Epidermal melanocyte (primary cell): ENCODE data around the gene IL4I1.

ENCODE experiments used
- DNase-seq: peaks from one replicate; pipeline ENCODE4 v3.0.0; 2011; ENCODE audit warnings: low spot score; ENCODE audit not compliant: insufficient read length

Gene IL4I1

DNA sequence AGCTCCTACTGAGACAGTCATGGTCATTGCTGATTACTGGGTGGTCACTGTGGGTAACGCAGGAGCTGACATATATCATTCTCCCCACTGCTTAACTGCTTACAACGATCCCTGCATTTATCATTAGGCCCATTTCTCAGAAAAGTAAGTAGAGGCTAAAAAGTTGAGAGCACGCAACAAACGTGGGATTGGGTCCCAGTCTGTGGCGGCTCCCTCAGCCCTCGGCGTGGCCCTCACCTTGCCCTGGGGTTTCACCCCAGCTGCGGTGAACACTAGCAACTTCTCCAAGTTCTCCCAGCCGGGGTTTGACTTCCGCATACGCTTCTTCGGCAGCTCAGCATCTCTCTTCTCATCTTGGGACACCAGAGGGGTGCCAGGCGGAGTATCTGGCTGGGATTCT, 31.8 kb downstream of the IL4I1 start:
- no peak for DNase-seq

DNA sequence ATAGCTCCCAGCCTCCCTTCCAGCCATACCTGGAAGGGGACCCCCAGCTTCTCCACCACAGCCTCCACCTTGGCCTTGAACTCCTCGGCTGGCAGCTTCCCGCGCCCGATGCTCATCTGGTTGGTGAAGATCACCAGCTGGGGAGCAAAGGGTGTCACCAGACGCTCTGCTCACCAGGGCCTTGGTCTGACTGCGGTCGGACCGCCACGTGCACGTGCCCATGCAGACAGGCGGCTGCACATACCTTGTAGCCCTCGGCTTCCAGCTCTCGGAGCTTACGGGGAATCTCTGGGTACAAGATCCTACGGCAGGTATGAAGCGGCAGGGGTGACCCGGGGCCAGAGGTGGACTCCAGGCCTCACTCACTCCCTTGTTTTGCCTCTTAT, 32.8 kb downstream of the IL4I1 start:
- no peak for DNase-seq

DNA sequence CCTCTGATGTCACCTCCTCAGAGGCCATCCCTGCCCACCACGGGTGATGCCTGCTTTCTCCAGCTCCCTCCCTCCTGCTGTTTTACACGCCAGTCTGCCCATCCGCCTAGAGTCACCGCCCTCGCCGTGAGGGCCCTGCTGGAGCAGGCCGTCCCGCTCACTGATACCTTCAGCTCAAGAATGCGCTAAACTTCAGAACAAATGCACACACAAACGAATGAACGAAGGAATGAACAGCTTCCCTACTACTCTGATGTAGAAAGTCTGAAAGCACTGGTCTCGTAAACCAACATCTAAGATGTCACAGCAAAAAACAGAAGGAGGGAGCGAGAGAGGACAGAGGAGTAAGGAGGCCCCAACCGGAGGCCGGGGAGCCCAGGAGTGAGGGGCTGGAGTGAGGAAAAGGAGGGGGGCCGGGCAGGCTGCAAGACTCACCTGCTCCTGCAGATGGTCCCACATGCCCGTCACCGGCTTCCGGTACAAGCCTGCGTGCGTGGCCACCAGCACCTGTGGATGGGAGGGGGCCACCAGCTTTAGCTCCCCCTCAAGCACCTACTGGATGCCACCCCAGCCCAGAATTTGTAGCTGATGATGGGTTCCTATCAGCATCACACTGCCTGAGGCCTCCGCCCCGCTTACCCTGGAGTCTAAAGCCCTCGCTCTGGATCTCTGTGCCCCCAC, 33.3 kb downstream of the IL4I1 start:
- DNase-seq, result no peak

DNA sequence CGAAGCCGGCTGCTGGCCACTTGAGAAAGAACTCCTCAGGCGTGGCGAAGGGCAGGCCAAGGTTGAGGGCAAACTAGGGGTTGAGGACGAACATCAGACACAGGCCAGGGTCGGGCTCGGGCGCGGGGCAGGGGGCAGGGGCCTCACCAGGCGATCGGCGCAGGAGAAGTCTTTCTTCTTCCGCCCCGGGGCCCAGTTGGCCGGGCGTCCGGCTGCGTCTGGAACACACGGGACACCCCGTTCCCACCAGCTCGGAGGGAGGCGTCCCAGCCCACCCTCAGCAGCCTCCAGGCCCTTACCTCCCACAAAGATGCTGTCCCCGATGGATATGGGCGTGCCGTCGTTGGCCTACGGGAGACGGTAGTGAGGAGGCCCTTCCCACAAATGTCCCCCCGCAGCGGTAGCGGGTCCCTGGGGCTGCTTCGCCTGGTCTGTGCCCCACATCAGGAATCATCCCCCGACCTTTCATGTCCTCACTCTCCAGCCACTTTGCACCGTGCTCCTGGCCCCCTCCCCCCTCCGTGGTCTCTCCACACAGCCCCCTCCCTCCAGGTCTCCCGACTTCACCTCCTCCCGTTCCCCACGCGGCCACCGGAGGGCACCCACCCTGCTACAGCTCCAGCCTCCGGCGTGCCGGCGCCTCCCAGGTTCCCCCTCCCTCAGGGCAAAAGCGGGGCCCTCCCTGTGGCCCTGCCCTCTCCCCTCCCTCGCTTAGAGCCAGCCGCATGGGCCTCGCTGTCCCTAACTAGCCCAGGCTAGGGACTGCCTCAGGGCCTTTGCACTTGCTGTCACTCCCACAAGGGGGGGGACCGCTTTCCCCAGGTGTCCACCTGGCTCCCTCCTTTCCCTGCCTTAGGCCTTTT, 34.1 kb downstream of the IL4I1 start:
- DNase-seq, result no peak

DNA sequence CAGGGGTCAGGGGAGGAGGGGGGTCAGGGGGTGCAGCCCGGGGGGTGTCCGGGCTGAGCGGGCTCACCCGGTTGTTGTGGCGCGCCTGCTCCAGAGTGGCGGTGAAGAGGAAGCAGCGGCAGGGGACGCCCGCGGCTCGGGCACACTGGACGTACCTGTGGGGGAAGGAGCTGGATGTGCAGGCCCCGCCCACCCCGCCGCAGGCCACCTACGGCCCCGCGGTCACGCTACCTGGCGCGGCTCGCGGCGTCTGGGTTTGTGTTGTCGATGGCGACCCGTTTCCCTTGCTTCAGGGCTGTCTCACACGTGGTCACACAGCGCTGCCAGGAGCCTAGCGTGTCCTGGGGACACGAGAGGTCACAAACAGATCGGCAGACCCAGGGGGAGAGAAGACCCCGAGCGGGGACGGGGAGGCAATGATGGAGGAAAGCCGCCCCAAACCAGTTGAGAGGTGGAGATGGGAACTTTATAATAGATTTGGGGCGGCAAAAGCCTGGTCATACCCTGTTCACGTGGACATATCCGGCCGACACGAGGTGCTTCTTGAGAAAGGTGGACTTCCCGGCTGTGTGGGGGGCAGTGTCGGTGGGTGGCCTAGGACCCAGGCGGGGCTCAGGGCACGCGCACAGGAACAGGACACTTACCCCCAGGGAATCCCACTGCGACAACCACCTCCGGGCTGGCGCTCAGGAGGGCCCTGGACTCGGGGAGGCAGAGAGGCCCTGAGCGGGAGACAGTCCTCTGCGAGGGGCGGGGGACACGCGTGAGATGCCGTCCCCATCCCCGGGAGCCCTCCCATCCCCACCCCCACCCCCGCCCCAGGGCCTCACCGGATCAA, 34.9 kb downstream of the IL4I1 start:
- no peak for DNase-seq

DNA sequence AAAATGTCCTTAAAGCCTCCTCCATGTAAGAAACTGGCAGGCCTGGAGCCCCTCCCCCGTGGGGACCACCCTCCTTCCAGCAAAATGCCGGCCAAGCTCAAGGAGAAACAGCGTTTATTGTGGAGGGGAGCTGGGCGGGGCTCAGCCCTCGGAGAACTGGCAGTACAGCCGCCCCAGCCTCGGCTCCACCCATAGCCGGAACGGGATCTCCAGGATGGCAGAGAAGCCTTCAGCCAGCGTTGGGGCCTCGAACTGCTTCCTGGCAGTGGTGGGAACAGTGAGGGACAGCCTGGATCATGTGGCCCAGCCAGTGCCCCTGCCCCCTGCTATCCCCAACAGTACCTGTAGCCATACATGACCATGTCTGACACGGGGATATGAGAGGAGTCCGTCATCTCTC, 35.6 kb downstream of the IL4I1 start:
- DNase-seq, result no peak

DNA sequence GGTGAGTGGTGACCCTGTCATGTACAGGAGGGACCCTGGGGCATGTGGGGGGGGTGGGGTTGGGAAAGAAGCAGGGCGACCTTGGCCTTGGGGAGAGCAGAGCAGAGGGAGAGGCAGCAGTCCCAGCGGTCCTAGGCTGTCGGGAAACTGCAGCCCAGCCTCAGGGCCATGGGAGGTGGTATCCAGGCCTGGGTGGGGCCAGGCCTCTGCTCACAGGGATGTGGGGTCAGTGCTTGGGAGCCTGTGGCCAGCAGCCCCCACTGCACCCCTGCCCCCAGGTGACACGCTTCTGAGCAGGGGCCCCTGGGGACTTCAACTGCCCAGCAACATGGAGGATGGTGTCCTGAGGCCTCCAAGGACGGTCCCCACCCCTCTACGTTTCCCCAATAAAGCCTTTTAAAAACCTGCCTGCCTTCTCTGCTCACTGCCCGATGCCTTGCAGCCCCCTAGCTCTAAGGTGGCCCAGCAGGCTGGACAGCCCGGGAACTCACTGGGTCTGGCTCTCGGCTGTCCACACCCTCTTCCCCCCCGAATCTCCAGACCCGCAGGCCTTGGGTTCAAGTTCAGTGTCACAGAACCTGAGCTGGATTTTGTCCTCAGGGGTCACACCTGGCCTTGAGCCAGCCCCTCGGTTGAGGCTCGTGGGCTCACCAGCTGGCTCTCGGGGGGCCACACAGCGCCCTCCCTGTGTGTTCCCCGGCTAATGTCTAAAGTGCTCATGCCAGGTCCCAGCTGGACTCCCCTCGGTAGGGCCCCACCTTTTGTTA, 36.2 kb downstream of the IL4I1 start:
- no peak for DNase-seq

DNA sequence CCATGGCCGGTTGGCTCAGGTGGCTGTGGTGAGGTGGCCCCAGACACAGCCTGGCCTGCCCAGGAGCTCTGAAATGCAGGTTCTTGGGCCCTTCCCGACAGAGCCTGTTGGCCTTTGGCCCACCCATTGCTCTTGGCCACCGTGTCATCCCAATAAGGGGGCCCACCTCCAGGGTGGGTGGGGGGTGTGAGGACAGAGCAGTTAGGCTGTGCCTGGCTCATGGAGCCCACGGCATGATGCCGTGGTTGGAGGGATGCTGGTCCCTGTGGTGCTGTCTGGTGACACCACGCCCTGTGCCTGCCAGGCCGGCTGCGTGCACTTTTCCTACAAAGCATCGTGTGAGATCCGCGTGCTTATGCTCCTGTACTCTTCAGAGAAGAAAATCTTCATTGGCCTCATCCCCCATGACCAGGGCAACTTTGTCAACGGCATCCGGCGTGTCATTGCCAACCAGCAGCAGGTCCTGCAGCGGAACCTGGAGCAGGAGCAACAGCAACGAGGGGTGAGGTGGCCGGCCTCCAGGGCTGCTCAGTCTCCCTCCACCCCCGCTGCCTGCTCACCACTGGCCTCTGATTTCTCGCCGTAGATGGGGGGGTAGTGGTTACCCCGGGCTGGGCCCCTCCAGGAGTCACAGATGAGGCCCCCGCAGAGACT, 36.9 kb downstream of the IL4I1 start:
- DNase-seq, result no peak

DNA sequence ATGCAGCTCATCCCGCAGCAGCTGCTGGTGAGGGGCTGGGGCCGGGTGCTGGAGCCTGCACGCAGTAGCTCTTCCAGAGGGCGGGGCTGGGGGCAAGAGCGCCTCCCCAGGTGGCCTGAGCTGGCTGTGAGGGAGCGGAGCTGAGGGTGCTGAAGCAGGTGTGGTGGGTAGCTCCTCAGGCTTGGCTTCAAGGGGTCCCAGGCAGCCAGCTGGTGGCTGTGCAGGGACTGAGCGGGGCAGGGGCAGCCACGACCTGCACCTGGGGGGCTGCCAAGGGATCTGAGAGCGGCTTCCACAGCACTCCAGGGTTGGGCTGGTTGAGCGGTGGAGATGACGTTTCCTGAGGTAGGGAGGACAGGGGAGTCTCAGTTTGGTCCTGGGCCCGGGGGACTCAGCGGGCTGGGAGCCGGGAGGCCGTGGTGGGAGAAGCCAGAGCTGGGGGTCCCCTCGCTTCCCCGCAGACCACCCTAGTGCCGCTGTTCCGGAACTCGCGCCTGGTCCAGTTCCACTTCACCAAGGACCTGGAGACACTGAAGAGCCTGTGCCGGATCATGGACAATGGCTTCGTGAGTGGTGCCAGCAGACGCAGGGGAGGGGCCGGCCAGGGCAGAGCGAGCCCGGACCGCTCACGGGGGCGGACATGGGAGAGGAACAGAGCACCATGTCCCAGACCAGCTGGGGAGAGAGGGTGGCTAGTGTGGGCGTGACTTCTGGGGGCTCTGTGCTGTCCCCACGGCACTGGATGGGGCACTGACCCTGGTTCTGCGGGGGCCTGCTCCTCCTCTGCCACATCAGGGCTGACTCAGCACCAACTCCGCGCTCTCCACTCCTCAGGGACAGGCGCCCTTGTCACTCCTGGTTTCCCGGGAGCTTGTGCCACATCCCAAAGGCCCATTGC, 38.4 kb downstream of the IL4I1 start:
- no peak for DNase-seq

DNA sequence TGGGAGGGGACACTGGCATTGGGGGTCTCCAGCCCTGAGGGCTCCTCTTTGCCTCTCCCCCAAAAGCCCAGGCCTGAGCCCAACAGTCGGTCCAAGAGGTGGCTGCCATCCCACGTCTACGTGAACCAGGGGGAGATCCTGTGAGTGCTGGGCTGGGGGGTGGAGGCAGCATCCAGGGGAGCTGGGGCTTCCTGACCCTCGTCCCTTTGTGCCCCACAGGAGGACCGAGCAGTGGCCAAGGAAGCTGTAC, 38.9 kb downstream of the IL4I1 start:
- DNase-seq, result no peak

DNA sequence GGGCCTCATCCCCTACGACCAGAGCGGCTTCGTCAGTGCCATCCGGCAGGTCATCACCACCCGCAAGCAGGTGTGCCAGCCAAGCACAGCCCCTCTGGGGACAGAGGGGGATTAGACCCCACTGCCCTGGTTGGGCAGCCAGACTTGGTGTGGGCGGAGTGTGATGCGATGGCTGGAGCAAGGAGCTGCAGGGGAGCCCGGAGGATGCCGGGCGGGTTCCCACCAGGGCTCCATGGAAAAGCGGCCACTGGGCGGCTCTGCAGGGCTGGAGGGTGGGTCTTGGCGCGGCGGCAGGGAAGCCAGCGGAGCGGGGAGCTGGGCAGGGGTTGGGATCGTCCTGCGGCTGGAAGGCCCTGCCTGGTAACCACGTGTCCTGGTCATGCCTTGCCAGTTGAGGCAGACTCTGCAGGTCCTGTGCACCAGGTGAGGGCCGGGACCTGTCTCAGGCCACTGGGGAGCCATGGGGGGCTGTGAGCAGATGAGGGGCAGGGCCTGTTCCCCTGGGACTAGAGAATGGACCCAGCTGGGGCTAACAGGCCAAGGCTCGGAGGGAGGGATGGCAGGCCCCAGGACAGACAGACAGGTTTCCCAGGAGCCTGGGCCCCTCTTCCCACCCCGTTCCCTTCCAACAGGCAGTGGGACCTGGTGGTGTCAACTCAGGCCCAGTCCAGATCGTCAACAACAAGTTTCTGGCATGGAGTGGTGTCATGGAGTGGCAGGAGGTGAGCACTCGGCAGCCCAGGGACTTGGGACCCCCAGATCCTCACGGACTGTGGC, 39.4 kb downstream of the IL4I1 start:
- no peak for DNase-seq

DNA sequence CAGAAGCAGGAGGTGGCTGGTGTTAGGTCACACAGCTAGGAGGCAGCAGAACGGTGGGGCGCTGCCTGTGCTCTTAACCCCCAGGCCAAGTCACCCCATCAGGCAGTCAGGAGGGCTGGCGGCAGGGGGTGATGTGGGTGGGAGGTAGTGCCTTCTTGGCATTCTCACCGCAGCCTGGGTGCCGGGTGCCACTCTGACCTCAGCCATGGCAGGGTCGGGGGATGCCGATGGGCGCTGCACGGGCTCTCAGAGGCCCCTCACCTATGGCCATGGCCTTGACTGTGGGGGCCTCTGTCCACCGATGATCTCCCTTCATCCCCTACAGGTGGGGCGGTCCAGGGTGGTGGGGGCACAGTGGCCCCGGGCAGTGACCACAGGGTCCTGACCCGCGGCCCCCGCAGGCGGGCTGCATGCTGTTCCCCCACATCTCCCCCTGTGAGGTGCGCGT, 40.1 kb downstream of the IL4I1 start:
- DNase-seq, result no peak

DNA sequence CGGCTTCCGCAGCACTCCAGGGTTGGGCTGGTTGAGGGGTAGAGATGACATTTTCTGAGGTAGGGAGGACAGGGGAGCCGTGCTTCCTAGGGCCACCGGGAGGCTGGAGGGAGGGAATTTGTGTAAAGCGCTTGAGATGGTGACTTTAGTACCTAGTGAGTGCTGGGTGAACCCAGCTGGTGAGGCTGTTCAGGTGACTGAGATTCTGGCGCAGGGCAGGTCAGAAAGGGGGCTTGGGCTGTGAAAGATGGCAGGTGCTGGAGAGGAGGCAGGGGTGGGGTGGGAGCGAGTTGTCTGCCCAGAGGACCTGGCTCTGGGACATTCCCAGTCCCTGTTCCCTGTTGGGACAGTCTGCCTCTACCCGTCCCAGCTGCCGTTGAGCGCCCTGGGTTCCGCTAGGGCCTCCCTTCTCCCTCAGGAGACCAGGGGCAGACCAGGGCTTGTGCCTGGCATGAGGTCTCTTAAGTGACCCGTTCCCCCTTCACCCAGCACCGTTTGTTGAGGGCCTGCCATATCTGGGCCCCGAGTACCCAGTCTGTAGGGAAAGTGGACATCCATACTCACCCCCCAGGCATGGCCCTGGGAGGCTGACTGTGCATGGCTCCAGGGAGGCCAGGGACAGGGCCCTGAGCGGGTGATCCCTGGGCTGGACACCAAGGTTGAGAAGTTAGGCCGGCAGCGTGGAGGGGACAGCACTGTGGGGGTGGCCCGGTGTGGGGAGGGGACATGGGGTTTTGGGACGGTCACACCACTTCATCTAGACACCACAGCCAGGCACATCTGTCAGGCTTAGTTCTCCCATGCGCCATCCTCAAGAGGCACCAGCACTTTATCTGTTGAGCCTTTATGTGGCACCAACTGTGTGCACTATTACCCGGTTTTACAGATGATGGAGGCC, 40.8 kb downstream of the IL4I1 start:
- DNase-seq, result no peak

DNA sequence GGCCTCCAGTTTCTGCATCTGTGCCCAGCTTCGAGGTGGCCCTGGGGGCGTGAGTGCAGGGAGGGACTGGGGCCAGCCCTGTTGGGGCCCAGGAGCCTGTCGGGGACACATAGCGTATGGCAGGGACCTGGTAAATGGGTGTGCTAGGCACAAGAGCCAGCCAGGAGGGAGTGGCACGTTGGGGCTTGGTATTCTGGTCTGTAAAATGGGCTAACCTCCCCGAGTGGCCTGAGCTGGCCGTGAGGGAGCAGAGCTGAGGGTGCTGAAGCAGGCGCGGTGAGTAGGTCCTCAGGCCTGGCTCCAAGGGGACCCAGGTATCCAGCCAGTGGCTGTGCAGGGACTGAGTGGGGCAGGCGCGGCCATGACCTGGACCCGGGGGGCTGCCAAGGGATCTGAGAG, 41.4 kb downstream of the IL4I1 start:
- DNase-seq, result no peak

DNA sequence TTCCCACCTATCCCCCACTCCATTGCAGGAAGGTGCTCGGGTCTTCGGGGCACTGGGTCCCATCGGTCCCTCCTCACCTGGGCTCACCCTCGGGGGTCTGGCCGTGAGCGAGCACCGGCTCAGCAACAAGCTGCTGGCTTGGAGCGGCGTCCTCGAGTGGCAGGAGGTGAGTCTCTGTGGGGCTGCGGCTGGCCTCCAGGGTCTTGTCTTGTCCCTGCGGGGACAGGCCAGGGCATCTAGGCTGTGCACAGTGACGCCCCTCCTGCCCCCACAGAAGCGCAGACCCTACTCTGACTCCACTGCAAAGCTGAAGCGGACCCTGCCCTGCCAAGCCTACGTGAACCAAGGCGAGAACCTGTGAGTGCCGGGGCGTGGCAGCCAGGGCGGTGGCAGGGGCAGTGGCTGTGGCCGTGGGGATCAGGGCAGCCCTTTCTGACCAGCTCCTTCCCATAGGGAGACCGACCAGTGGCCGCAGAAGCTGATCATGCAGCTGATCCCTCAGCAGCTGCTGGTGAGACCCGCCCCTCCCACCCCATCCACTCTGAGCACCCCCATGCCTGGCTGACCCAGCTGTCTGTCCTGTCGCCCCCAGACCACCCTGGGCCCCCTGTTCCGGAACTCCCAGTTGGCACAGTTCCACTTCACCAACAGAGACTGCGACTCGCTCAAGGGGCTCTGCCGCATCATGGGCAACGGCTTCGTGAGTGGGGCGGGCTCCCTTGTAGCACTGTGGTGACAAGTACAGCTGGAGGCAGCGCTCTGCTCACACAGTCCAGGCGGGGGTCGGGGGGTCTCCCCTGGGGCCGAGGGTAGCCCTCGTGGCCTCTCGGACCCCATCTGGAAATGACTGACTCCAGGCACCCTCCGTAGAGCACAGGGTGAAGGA, 42.1 kb downstream of the IL4I1 start:
- no peak for DNase-seq

DNA sequence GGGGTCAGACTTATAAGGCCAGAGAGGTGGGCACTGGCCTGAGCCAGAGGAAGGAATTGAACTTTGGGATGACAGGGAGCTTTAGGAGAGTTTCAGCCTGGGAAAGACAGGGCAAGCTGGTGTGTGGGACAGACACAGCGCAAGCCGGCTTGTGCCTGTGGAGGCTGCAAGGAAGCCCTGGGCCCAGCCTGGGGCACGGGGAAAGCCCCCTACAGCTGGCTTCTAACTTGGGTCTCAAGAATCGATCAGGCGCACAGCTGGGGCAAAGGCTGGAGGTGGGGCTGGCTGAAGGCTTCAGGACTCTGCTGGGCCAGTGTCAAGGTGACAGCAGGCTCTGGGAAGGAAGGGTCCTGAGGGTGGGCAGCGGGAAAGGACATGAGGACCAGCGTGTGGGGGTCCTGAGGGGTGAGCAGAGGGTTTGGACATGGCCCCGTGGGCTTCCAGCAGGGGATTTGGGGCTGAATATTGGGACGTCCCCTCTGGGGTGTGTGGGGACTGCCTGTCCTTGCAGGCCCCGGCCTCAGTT, 42.8 kb downstream of the IL4I1 start:
- no peak for DNase-seq

DNA sequence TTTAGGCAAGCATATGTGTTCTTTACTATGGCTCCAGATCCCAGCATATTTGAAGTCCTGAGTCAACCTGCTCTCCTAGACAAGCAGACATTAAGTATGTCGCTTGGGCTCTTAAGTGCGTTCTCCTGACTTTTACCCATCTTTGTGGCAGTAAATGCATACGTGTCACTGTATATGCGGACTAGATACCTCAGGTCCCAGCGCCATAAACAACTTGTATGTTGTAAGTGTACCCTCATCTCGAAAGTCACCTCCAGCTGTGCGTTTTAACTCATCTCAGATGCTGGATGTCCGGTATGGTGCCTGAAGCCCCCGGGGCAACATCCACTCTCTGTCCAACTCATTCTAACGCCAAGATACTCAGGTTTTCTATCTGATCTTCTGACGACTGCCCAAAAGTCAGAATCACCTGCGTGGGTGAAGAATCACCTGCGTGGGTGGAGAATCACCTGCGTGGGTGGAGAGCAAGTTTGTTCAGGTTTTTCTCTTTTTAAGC, 44.0 kb downstream of the IL4I1 start:
- no peak for DNase-seq
